ENCODE data around the gene ERC2. TPM values are rescaled to one million over a fixed set of nuclear protein-coding genes. Genes with fewer than 3 reads are reported as not detected.
A peak's percentile ranks its signal among the peaks of the same experiment; 100 is the strongest.

Gene ERC2
- total RNA-seq, 1 donor from 2014 or later: under 0.01 TPM

DNA sequence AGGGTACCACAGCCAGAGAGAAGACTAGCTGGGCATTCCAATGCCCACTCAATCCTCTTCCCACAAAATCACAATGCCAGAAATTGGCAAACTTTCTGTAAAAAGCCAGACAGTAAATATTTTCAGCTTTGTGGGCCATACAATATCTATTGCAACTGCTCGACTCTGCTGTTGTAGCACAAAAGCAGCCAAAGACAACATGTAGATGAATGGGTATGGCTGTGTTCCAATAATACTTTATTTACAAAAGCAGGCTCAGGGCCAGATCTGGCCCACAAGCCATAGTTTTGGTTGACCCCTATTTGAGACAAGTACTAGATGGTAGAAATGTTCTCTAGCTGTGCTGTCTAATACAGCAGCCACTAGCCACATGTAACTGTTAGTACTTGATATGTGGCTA is 330.9 kb downstream of the ERC2 start:
- FAIRE-seq (no peak), DNase-seq (ENCODE audit: low read depth) (no peak)
- no peaks in the 10 kb centered on the region for H3K36me3 ChIP-seq (ENCODE audit: control insufficient read depth, insufficient read depth, low read length)
- TF ChIP-seq, protein P1, sequence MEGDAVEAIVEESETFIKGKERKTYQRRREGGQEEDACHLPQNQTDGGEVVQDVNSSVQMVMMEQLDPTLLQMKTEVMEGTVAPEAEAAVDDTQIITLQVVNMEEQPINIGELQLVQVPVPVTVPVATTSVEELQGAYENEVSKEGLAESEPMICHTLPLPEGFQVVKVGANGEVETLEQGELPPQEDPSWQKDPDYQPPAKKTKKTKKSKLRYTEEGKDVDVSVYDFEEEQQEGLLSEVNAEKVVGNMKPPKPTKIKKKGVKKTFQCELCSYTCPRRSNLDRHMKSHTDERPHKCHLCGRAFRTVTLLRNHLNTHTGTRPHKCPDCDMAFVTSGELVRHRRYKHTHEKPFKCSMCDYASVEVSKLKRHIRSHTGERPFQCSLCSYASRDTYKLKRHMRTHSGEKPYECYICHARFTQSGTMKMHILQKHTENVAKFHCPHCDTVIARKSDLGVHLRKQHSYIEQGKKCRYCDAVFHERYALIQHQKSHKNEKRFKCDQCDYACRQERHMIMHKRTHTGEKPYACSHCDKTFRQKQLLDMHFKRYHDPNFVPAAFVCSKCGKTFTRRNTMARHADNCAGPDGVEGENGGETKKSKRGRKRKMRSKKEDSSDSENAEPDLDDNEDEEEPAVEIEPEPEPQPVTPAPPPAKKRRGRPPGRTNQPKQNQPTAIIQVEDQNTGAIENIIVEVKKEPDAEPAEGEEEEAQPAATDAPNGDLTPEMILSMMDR (IDR thresholded peaks at IDR 0.05; ENCODE audit: insufficient read depth, low read length, severe bottlenecking): no peak
- no peak overlapping the region for H3K4me3 ChIP-seq (ENCODE audit: low read depth, low read length)
- H3K27me3 ChIP-seq (ENCODE audit: control insufficient read depth, insufficient read depth, low read length): no peaks in the 10 kb centered on the region

- H3K27me3 ChIP-seq (ENCODE audit: control insufficient read depth, insufficient read depth, low read length): no peaks in the 10 kb centered on the region
- no peak overlapping the region for H3K4me3 ChIP-seq (ENCODE audit: low read depth, low read length)
- TF ChIP-seq, protein P1 (IDR thresholded peaks at IDR 0.05; ENCODE audit: insufficient read depth, low read length, severe bottlenecking): no peak
- no peaks in the 10 kb centered on the region for H3K36me3 ChIP-seq (ENCODE audit: control insufficient read depth, insufficient read depth, low read length)
- FAIRE-seq: no peak
- DNase-seq (ENCODE audit: low read depth): no peak
These were observed 331.8 kb downstream of the ERC2 start for GRCh38 chr3:56136514-56136913.

GRCh38 chr3:56135941-56136340 is 332.3 kb downstream of the ERC2 start:
- Histone ChIP-seq H3K36me3 (ENCODE audit: control insufficient read depth, insufficient read depth, low read length) (no peaks in the 10 kb centered on the region), H3K4me3 (ENCODE audit: low read depth, low read length) (no peak overlapping the region), H3K27me3 (ENCODE audit: control insufficient read depth, insufficient read depth, low read length) (no peaks in the 10 kb centered on the region)
- FAIRE-seq: peak; percentile 85
- TF ChIP-seq, protein P1 (IDR thresholded peaks at IDR 0.05; ENCODE audit: insufficient read depth, low read length, severe bottlenecking): no peak
- DNase-seq (ENCODE audit: low read depth): no peak

GRCh38 chr3:56133423-56133822 is 334.8 kb downstream of the ERC2 start:
- peak; percentile 65 for DNase-seq (ENCODE audit: low read depth)
- H3K4me3 ChIP-seq (ENCODE audit: low read depth, low read length): no peak overlapping the region
- TF ChIP-seq, protein P1 (IDR thresholded peaks at IDR 0.05; ENCODE audit: insufficient read depth, low read length, severe bottlenecking): no peak
- no peak for FAIRE-seq
- H3K36me3 ChIP-seq (ENCODE audit: control insufficient read depth, insufficient read depth, low read length): no peaks in the 10 kb centered on the region
- no peaks in the 10 kb centered on the region for H3K27me3 ChIP-seq (ENCODE audit: control insufficient read depth, insufficient read depth, low read length)

- DNase-seq (ENCODE audit: low read depth): no peak
- no peak for FAIRE-seq
- TF ChIP-seq, protein P1 (IDR thresholded peaks at IDR 0.05; ENCODE audit: insufficient read depth, low read length, severe bottlenecking): no peak
- Histone ChIP-seq H3K36me3 (ENCODE audit: control insufficient read depth, insufficient read depth, low read length) (no peaks in the 10 kb centered on the region), H3K27me3 (ENCODE audit: control insufficient read depth, insufficient read depth, low read length) (no peaks in the 10 kb centered on the region), H3K4me3 (ENCODE audit: low read depth, low read length) (no peak overlapping the region)
These were observed 335.5 kb downstream of the ERC2 start for GRCh38 chr3:56132762-56133161.

DNA sequence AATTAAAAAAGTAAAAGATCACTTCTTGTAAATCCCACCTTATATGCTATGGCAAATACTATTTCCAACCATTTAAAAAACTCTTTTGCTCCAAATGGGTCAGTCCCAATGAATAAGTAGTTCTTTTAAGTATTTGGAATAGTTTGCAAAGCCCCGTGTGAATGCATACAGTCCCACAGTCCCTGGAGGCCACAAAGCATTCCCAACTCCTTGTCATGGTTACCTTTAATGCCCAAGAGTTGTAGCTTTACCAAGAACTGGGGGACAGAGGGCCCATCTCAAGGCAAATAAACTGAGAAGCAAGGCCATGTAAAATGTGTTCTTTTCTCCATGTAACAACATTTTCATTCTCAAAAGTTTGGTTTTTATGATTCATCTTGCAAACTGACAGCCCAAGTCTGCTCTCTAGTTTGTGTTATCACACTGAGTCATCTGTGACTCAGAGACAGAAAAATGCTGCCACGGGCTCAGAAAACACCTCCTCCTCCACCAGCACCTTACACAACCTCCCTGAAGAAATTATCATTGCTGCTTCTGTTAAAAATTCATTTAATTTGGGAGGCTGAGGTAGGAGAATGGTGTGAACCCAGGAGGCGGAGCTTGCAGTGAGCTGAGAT is 336.2 kb downstream of the ERC2 start:
- Histone ChIP-seq H3K4me3 (ENCODE audit: low read depth, low read length) (no peak overlapping the region), H3K27me3 (ENCODE audit: control insufficient read depth, insufficient read depth, low read length) (no peaks in the 10 kb centered on the region), H3K36me3 (ENCODE audit: control insufficient read depth, insufficient read depth, low read length) (no peaks in the 10 kb centered on the region)
- TF ChIP-seq, protein P1 (IDR thresholded peaks at IDR 0.05; ENCODE audit: insufficient read depth, low read length, severe bottlenecking): no peak
- FAIRE-seq: peak; percentile 76
- DNase-seq (ENCODE audit: low read depth): peak; percentile 97
